ENCODE data around the gene PLK3. TPM values are rescaled to one million over a fixed set of nuclear protein-coding genes. Genes with fewer than 3 reads are reported as not detected.

Gene PLK3
- total and polyA plus RNA-seq, 9 of the 15 experiments (the other 6 are each of a cell fraction or from before 2014, with no cell fraction given), result 0.52 to 22.7 (median 11.0) TPM

DNA sequence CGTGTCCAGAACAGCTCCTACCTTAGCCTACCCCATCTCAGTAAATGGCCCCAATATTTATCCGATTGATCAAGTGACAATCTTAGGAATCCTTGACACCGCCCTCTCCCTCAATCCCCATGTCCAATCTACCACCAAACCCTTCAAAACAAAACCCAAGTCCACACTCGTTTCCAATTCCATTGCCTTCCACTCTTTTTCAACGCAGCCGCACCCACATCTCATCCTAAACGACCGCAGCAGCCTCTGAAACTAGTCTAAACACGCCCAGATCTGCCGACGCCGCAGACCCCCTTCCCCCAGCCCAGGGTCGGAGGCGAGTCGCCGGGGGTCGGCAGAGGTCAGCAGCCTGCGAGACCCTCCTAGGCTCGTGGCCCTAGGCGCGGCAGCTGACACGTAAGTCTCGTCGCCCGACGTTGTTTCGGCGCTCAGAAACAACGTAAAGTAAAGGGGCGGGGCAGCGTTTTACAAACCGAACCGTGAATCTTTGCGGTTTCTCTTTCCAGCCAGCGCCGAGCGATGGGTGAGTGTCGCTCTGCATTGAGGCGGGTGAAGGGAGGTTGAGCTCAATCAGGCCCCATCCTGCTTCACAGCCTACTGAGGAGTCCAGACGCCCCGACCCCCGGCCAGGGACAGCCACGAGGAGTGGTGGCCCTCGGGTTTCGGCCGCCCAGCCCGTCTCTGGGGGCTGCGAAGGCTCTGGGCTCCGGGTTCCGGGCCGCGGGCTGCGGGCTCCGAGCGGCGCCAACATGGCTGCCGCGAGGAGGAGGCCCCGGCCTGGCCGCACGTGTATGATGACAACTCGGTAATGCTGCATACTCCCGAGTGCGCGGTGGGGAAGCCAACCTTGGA lies 24.9 kb upstream of the PLK3 start, which contains the start of gene RPS8 (continued):
- TF ChIP-seq PRPF4 (IDR thresholded peaks at IDR 0.05; ENCODE audit: insufficient read depth, low read depth, low read length, poor library complexity, severe bottlenecking) (peak; percentile 96), ELF1 (tag; IDR thresholded peaks at IDR 0.05) (peak; percentile 62; the same call in 1 of the 2 replicates), DACH1 (IDR thresholded peaks at IDR 0.05; ENCODE audit: partially characterized antibody) (no peak), MYC (IDR thresholded peaks at IDR 0.05; ENCODE audit: low read depth, low read length) (peak; percentile 99), MYC (CRISPR knock-in tag; IDR thresholded peaks at IDR 0.05; ENCODE audit: borderline replicate concordance, low read depth) (peak; percentile 98), ZNF408 (CRISPR knock-in tag; IDR thresholded peaks at IDR 0.05; ENCODE audit: low read depth) (no peak), ZHX1 (conservative IDR thresholded peaks at IDR 0.05; ENCODE audit: low read length) (peak; percentile 84), NCOR1 (IDR thresholded peaks at IDR 0.05) (peak; percentile 72), SRSF3 (IDR thresholded peaks at IDR 0.05; ENCODE audit: insufficient read depth, low read length) (0 out of 2 replicates have a peak, but pooled peaks have one; percentile 42), ILF3 (IDR thresholded peaks at IDR 0.05; ENCODE audit: borderline replicate concordance) (peak; percentile 91; the same call in 1 of the 2 replicates), FOXK1 (CRISPR knock-in tag; IDR thresholded peaks at IDR 0.05; ENCODE audit: borderline replicate concordance) (peak; percentile 96), ZNF431 (CRISPR knock-in tag; IDR thresholded peaks at IDR 0.05) (peak; percentile 69), ZNF347 (CRISPR knock-in tag; IDR thresholded peaks at IDR 0.05; ENCODE audit: low read depth) (no peak), STAT5A (IDR thresholded peaks at IDR 0.05; ENCODE audit: borderline replicate concordance, low read length) (peak; percentile 8; the same call in 1 of the 2 replicates), USF2 (CRISPR knock-in tag; IDR thresholded peaks at IDR 0.05) (peak; percentile 54), ELF4 (CRISPR knock-in tag; IDR thresholded peaks at IDR 0.05) (peak; percentile 97), ZNF695 (CRISPR knock-in tag; IDR thresholded peaks at IDR 0.05) (no peak), ESRRA (IDR thresholded peaks at IDR 0.05; ENCODE audit: borderline replicate concordance, low read depth) (peak; percentile 98), RBM34 (IDR thresholded peaks at IDR 0.05; ENCODE audit: borderline replicate concordance, insufficient read depth, low read length) (no peak), ZNF764 (CRISPR knock-in tag; IDR thresholded peaks at IDR 0.05; ENCODE audit: low read depth) (no peak), SMARCA4 (IDR thresholded peaks at IDR 0.05) (peak; percentile 90), CBFA2T2 (conservative IDR thresholded peaks at IDR 0.05) (peak; percentile 23; the same call in 1 of the 2 replicates)
- TF ChIP-seq, protein P1, sequence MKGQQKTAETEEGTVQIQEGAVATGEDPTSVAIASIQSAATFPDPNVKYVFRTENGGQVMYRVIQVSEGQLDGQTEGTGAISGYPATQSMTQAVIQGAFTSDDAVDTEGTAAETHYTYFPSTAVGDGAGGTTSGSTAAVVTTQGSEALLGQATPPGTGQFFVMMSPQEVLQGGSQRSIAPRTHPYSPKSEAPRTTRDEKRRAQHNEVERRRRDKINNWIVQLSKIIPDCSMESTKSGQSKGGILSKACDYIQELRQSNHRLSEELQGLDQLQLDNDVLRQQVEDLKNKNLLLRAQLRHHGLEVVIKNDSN (CRISPR knock-in tag; IDR thresholded peaks at IDR 0.05), result peak; percentile 84
